Measurements from ENCODE around the gene MIR17HG.

Gene MIR17HG

DNA sequence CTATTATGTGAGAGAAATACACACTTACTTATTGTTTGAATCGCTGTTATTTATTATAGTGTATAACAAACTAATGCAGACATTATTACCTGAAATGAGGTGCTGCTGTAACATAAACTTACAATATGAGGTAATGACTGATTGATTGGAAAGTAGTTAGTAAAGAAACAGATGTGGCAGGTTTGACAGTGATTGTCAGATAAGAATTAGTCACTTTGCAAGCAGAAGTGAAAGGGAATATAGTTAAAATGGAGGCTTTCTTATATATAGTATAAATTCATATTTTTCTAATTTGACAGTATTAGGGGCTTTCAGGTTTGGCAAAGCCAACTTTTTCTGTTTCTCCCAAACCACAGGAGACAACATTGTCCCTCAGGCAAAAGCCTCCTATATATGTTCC is 20.6 kb downstream of the MIR17HG start:
- in situ Hi-C loops (cut with MboI; ENCODE audit: low sequenced_read_pairs) = no loop called here

DNA sequence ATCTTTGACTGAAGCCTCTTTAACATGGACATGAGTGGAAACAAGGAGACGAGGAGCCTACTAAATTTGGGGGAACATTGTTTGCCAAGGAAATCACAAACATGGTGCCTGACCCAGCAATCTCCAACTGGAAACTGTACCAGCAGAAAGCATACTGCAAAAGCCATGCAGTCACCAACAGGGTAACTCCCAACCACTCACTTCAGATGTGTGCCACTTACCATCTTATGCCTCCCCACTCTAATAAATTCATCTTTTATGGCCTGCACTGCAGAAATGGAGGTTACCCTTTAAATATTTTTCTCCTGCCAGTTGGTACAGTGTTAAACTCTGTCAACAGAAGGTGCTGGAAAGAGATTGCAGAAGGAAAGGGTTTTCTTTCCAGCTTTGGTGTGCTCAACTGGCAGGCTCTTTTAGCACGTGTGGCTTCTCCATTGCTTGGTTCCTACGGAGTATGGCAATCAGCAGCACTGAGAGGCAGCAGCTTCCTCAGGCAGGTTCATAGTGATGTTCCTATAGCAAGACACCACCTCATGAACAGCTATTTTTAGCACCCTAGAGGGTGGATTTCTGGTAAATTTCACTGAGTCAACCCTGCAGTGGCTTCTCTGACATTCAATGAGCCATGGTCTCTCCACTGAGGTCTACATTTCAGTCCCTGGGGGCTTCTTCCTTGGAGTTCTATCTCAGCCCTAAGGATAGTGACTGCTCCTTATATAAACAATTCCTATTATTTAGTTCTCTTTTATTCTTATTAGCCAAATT is 21.4 kb downstream of the MIR17HG start:
- in situ Hi-C loops (cut with MboI; ENCODE audit: low sequenced_read_pairs) = no loop called here

DNA sequence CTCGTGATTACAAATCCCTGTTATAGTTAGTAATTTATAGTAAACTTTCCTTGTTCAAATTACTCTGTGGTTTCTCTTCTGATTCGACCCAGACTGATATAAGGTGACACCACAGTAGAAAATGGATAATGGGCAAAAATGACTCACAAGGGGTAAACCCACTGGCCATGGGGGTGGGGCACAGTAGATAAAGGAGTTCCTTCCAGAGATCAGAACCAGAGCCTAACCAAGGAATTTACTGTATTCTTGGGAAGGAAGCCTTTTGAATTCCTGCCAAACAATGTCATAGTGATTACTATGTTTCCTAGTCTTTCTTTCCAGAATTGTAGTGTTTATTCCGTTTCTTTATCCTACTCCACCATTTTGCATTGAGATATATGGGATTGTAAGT is 21.9 kb downstream of the MIR17HG start:
- in situ Hi-C loops (cut with MboI; ENCODE audit: low sequenced_read_pairs) = no loop called here

DNA sequence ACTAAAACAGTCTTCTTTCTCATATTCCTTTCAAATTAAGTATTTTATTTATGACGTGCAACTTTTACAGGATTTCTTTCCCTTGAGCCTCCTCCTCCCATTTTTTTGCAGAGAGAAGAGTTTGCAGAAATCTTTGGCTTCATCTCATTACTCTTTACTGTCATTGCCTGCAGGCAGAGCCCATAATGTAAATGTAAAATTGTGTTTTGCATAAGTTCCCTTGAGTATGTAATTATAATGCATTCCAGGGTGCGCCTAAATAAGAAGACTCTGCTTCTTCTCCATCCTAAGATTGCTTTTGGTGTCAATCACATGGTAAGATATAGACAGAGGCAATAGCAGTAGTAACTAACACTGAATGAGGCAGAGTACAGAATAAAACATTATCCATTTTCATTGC is 23.0 kb downstream of the MIR17HG start:
- in situ Hi-C loops (cut with MboI; ENCODE audit: low sequenced_read_pairs) = no loop called here

DNA sequence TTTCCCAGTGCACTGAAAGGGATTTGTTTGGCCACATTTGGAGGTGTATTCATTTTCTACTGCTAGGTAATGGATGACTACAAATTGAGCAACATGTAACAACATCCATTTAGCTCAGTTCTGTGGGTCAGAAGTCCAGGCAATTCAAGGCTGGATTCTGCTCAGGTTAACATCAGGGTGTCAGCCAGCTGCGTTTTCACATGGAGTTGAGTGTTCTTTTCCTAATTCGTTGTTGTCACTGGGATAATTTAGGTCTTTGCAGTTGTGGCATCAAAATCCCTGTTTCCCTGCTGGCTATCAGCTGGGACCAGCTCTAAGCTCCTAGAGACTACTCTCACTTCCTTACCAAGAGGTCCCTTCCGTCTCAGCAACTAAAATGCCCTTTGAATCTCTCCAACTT is 25.4 kb downstream of the MIR17HG start:
- in situ Hi-C loops (cut with MboI; ENCODE audit: low sequenced_read_pairs) = no loop called here

DNA sequence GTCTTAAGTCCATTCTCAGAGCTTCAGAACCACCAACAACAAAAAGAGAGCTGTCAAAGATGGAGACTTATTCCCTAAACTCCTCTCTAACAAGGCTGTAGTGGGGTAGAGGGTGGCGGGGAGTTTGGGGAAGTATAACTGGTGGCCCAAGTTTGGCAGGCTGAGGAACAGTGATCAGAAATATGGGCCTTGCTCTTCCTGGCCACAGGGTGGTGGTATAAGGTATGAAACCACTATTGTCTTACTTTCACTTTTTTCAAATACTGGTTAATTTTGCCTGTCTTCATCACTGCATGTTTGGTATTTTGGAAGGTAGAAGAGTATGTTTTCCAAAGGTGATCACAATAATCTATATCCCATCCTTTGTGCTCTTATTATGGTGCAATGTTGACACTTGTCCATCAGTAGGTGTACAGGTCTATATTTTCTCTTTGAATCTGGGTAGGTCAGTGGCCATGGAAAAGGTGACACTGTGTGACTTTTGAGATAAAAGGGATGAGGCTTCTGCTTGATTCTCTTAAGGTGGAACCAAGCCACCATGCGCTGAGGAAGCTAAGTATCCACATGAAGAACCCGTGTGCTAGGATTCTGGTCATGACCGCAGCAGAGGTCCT is 27.7 kb downstream of the MIR17HG start:
- in situ Hi-C loops (cut with MboI; ENCODE audit: low sequenced_read_pairs) = no loop called here

DNA sequence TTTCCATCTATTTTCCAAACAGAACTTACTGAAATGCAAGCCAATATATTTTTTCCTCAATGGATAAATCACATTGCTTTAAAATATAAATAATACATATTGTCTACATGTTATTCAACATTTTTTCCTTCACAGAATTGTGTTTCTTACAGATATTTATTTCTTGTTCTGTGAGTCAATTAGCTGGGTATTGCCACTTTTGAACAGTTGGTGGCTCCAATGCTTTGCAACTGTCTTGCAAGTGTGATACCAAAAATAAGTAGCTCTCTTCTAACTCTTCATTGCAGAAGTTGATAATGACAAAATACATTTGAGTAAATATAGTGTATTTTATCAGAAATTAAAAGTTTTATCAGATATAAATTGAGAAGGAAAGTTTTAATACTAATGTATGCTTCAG is 33.9 kb downstream of the MIR17HG start:
- in situ Hi-C loops (cut with MboI; ENCODE audit: low sequenced_read_pairs) = no loop called here

DNA sequence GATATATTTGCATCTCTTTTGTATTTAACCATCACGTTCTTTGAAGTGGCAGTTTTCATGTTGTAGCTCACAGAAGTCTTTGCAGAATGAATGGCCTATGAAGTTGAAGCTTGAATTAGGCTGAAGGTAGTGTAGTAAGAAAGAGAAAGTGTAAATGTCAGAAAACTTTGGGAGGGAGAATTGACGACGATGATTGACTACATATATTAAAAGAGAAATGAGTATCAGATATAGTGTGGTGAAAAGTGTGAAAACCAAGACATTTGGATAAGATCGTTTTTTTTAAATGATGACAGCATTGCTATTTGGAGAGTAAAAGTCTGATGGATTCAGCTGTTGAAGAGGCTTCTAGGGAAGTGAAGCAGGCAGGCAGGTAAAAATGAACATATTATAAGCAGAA is 36.3 kb downstream of the MIR17HG start:
- in situ Hi-C loops (cut with MboI; ENCODE audit: low sequenced_read_pairs) = no loop called here

DNA sequence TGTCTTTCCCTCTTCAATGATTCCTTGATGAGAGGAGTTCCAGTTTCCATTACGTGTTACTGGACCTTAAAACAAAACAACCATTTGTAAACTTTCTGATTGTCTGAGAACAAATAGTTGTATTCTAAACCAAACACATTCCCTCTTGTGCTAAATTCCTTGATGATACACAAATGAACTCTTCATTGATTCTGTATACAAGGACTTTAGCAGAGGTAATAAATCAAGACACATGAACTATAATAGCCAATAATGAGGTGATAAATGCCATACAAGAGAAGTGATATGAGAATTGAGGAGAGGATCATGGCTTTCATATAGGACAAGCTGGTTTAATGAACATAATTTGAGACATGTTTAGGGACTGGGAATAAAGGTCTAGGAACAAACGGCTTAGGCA is 37.4 kb downstream of the MIR17HG start:
- in situ Hi-C loops (cut with MboI; ENCODE audit: low sequenced_read_pairs) = no loop called here

DNA sequence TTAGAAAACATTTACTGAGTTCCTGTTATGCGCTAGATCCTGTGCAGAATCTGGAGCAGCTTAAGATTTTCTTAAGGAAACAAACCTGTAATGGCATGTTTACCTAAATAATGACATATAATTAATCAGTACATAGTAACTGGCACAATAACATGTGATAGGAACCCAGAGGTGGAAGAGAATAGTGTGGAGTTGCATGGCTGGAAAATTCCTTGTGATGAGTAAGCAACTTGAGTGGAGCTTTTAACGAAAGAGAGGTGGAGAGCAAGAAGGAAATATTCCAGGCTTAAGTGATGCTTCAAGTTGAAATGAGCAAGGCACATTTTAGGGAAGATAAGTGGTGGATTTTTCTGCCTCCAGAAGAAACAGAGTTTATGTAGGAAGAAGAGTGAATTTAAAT is 41.7 kb downstream of the MIR17HG start:
- in situ Hi-C loops (cut with MboI; ENCODE audit: low sequenced_read_pairs) = no loop called here

DNA sequence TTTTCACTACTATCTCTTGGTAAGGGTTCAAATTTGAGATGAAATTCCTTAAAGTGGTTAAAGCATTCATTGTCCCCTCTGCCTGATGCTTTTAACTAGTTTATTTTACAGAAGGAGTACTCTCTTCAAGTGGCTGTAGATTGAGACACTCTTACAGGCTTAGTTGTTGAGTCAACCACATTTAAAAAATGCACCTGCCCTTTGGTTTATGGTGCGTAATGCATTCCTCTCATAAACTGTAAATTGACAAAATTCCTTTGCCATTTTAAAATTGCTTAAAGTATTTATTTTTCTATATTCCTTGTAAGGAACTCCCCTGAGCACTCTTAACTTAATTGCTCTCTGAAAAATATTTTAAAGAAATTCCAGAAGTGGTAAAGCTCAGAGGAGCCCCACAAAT is 50.1 kb downstream of the MIR17HG start:
- in situ Hi-C loops (cut with MboI; ENCODE audit: low sequenced_read_pairs) = no loop called here

DNA sequence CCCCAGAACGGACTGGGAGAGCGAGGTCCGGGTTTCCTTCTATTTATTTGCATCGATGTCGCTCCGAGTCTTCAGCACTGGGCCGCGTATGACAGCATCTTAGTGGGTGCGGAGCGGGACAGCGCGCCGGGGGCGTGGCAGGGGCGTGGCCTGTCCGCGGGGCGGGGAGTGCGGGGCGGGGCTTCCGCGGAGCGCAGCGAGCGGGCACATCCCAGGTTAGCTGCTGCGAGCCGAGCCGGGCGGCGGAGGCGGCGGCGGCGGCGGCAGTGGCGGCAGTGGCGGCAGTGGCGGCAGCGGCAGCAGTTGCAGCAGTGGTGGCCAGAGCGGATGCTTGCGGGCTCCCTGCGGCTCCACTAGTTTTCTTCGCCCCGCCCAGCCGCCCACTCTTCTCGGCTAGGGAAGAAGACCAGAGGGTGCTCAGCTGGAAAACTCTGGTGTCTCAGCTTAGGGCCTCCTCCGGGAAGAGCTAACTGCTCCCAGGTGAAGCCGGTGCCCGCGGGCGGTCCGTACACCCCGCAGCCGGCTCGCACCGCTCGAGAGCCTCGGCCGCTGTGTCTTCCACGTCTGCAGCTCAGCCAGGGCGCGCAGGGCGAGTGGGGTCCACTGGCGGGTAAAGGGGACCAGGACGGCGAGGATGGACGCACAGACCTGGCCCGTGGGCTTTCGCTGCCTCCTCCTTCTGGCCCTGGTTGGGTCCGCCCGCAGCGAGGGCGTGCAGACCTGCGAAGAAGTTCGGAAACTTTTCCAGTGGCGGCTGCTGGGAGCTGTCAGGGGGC is 51.1 kb downstream of the MIR17HG start, which contains the start of gene GPC5:
GPC5 (plus strand) TSS at position 209 of the 776 bp plus-strand sequence.
- in situ Hi-C loops (cut with MboI; ENCODE audit: low sequenced_read_pairs) = no loop called here

DNA sequence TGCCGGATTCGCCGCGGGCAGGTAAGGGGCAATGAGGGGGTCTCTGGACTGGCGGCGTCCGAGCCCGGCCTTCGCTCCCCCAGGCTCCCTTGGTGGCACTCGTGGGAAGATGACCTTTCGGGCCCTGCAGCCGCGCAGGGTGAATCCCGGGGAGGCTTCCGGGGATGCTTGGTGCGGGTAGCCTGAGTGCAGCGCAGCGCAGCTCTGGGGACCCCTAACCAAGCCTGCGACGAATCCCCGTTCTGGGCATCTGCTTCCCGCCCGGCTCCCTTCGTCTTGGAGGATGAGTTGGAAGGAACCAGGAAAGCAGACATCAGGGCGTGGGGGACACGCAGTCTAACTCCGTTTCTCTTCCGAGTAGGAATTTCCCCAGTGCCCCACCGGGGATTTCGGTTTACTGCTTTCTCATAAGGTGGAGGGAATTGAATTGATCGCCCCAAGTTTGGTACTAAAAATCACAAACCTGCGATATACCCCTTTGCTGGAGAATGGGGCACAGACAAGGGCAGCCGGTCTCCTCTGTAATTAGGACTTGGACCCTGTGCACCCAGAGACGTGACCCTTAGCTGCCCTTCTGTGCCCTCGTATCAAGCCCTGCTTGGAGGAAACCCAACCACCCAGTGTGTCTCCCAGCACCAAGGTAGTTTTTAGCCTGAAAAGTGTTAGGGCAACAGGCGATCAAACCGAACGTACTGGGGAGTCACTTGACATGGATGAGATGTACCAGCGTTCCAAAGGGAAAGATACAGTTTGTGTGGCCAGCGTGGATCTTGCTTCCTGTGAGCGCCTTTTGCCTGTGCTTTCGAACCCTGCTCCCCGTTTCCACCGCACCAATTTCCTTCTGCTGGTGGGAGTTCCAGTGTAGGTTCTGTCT is 51.9 kb downstream of the MIR17HG start:
- in situ Hi-C loops (cut with MboI; ENCODE audit: low sequenced_read_pairs) = no loop called here

DNA sequence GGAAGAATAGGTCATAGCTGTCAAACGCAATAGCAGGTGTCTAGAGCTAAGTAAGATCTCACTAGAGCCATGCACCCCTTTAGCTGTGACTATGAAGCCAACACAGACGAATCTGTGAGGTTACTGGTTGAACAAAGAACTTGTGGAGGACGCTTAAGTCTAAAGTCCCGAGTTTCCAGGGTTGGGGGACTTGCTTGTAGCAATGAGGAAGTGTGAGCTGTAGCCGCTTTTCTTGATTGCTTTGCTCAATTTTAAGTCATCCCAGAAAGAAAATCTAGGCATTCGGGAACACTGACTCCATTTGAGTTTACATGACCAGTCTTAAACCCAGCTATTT is 52.5 kb downstream of the MIR17HG start:
- in situ Hi-C loops (cut with MboI; ENCODE audit: low sequenced_read_pairs) = no loop called here

DNA sequence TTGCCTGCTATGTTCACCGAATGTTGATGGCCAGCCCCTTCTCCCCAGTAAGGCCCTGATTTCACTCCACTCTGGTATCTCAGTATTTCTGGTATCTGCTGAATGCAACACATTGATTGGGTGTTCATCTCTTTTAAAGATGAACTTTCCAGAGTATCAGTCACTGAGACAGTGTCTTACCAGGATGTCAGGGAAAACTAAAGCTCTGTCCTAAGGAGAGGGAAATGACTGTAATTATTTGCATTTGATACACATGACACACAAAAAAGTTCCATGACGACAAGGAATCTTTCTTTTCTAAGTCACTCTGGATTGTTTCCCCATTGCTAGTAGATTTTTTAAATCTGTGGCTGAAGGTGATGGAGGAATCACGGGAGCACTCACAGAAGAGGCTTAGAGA is 53.2 kb downstream of the MIR17HG start:
- in situ Hi-C loops (cut with MboI; ENCODE audit: low sequenced_read_pairs) = no loop called here

DNA sequence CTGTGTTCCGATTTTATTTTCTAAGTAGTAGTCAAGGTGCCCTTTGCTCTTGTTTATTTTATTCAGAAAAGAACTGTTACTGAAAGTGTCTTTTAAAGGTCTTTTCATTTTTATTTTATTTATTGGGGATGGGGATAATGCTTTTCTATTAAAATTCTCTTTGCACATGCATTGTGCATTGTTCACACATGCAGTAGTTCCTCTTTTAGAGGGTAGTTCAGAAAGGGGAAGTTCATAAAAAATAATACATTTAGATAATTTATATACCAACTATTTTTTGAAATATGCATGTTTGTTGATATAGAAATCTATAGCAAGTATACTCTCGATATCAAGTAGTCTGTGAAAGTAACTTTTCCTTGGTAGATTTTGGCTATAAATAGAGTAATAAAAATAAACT is 54.4 kb downstream of the MIR17HG start:
- in situ Hi-C loops (cut with MboI; ENCODE audit: low sequenced_read_pairs) = no loop called here

Measured in HL-60/S4 (cell line).